Thoracic aorta (tissue), 2 donors: ENCODE measurements around the gene PTGDR2. TPM values are rescaled to one million over a fixed set of nuclear protein-coding genes. Genes with fewer than 3 reads are reported as not detected.

Experiments used
- ATAC-seq: fragments of 150-250 bp; one replicate; pipeline ENCODE4 v1.8.0; 2017; ENCODE audit warnings: low read depth; ENCODE audit not compliant: insufficient number of reproducible peaks, low FRiP score
- DNase-seq: peaks from one replicate; pipeline ENCODE4 v3.0.0-alpha.2; 2020; ENCODE audit warnings: low spot score
- H3K27ac ChIP-seq, 2 donors: fragments of 200-600 bp; sonication (generic); 1 replicate in 1 of 2; 2 replicates in 1 of 2; pipeline ENCODE4 v1.5.1; 2016; ENCODE audit warnings: mild to moderate bottlenecking in 2 of 2, moderate library complexity in 2 of 2
- H3K27me3 ChIP-seq: fragments of 200-600 bp; sonication (generic); replicated peaks from 2 replicates; pipeline ENCODE4 v1.6.0; 2016; ENCODE audit warnings: mild to moderate bottlenecking; ENCODE audit not compliant: insufficient read depth
- H3K36me3 ChIP-seq: fragments of 200-600 bp; sonication (generic); one replicate; pipeline ENCODE4 v1.5.1; 2016
- H3K4me1 ChIP-seq, 2 donors: fragments of 200-600 bp; sonication (generic); 1 replicate in 1 of 2; 2 replicates in 1 of 2; pipeline versions ENCODE4 v1.5.1 to v1.6.0; 2016; ENCODE audit warnings: low read depth in 2 of 2, mild to moderate bottlenecking in 1 of 2; ENCODE audit not compliant: control insufficient read depth in 1 of 2
- H3K4me3 ChIP-seq: fragments of 200-600 bp; sonication (generic); 2 replicates; pipeline ENCODE4 v1.5.1; 2016; ENCODE audit warnings: mild to moderate bottlenecking
- H3K9me3 ChIP-seq: fragments of 200-600 bp; sonication (generic); 2 replicates; pipeline ENCODE4 v1.5.1; 2016
- total RNA-seq, 2 donors: library from RNA; depleted of rRNA; stranded (reverse); fragments of >200 nt; gene quantifications; one replicate each; pipeline versions ENCODE4 v1.1.0 to v1.2.3, GENCODE V29; 2016
- TF ChIP-seq, protein P1 (sequence below): fragments of 200-600 bp; sonication (generic); IDR thresholded peaks from one replicate; pipeline ENCODE4 v1.5.1; 2019; ENCODE audit warnings: antibody characterized with exemption

Gene PTGDR2
- total RNA-seq, 2 donors from 2014 or later: 0.21 to 0.68 TPM

DNA sequence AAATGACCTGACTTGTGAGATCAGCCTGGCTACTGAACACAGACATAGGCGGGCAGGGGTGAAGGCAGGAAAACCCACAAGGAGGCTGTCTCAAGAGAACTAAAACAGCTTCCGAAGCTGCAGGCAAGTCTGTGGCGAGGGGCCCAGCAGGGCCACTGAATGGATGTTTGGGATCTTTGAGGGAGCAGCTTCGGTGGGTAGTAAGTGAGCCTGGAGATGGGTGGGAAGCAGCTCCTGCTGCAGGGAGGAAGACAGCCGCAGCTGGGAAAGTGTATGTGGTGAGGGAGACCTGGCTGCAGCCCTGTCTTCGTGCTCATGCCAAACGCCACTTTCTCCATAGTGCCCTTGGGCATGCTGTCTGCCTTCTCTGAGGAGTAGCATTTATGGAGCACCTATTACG lies 10.4 kb downstream of the PTGDR2 start:
- H3K4me1 ChIP-seq: peaks cover 28 to 39% of the 10 kb centered on the region in 2 donors
- H3K27ac ChIP-seq: no peak overlapping the region
- DNase-seq (no peak), ATAC-seq (no peak)
- H3K36me3 ChIP-seq: peaks cover 14% of the 10 kb centered on the region
- no peaks in the 10 kb centered on the region for H3K27me3 ChIP-seq
- no peak overlapping the region for H3K4me3 ChIP-seq
- TF ChIP-seq, protein P1, sequence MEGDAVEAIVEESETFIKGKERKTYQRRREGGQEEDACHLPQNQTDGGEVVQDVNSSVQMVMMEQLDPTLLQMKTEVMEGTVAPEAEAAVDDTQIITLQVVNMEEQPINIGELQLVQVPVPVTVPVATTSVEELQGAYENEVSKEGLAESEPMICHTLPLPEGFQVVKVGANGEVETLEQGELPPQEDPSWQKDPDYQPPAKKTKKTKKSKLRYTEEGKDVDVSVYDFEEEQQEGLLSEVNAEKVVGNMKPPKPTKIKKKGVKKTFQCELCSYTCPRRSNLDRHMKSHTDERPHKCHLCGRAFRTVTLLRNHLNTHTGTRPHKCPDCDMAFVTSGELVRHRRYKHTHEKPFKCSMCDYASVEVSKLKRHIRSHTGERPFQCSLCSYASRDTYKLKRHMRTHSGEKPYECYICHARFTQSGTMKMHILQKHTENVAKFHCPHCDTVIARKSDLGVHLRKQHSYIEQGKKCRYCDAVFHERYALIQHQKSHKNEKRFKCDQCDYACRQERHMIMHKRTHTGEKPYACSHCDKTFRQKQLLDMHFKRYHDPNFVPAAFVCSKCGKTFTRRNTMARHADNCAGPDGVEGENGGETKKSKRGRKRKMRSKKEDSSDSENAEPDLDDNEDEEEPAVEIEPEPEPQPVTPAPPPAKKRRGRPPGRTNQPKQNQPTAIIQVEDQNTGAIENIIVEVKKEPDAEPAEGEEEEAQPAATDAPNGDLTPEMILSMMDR: no peak
- H3K9me3 ChIP-seq: no peaks in the 10 kb centered on the region

DNA sequence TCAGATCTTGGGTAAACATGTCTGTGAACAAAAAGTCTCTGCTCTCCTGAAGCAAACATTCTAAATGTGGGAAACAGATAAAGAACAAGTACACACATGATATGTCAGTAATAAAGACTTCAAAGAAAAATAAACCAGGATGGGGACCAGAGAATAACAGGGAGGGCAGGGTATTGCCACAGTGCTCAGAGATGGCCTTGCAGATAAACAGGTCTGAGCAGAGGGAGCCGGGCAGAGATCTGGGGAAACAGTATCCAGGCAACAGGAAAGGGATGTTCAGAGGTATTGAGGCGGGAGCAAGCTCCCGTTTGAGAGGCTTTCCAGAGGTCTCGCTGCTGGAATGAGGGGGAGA lies 10.9 kb downstream of the PTGDR2 start:
- no peaks in the 10 kb centered on the region for H3K9me3 ChIP-seq
- no peak overlapping the region for H3K27ac ChIP-seq
- peaks cover 10% of the 10 kb centered on the region for H3K36me3 ChIP-seq
- H3K4me3 ChIP-seq: no peak overlapping the region
- peaks cover 28 to 42% of the 10 kb centered on the region in 2 donors for H3K4me1 ChIP-seq
- H3K27me3 ChIP-seq: no peaks in the 10 kb centered on the region
- no peak for DNase-seq
- TF ChIP-seq, protein P1: no peak
- ATAC-seq: no peak

DNA sequence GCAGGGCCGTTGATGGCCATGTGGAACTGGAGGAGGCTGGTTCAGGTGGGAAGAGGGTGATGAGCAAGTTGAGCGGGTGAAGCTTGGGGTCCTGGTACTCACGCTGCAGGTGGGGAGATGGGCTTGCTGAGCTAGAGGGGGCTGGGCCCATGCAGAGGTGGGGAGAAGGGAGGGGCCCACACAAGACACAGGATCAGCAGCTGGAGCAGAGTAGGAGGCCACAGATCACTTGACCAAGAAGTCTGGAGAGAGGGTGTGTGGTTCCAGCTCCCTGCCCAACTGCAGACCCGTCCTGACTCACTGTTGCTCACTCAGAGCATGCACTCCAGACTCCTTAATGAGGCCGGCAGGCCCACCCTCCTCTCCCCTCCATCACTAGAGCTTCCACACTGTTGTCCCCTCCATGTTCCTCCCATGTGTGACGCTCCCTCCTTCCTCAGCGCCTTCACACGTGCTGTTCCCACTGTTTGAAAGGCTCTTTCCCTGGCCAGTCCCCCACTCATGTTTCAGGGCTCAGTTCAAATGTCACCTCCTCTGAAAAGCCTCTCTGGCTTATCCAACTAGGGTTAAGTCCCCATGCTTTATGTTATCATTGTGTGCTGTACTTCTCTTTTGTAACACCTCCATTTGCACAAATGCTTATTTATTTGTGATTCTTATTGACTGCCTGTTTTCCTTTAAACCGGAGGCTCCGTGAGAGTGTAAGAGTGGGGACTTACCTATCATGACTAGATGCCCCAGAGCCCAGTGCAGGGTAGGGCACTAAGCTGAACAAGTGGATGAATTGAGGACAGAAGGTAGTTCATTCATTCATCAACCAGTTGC lies 11.5 kb downstream of the PTGDR2 start:
- TF ChIP-seq, protein P1: no peak
- peak overlapping the region; percentile 76 for H3K4me3 ChIP-seq

DNA sequence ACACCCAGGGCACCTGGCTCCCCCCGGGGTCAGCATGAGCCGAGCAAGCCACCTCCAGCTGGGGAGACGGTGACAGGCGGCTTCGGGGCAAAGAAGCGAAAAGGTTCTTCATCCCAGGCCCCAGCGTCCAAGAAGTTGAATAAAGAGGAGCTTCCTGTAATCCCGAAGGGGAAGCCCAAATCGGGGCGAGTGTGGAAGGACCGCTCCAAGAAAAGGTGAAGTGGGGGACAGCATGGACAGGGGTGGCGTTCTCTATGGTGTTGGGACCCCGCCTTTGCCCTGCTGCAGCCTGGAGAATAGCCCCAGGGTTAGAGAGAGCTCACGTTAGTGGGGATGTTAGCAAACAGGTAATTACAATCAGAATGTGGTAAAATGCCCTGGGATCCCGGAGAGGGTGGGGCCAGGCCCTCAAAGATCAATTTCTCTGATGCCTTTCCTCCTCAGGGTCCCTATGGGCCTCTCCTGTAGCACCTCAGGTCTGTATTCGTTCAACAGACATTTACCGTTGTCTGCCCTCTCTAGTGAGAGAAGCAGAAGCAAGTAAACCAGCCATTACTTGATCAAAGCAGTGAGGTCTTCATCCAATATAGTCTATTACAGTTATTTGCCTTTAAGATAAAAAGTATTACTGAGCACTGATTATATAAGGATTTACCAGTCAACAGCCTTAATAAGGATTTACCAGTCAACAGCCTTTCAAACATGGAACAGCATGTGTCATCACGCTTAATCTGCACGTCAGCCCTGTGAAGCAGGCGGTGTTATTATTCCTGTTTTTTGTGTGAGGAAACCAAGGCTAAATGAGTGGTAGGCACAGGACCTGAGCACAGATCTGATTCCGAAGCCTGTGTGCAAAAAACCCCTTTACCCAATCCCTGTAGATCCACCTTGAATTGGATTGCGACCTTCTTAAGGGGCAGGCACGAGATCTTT lies 12.8 kb downstream of the PTGDR2 start:
- ATAC-seq (no peak), DNase-seq (no peak)
- peak overlapping the region; percentile 76 for H3K4me3 ChIP-seq
- peak overlapping the region; percentile 47 to 80 for H3K27ac ChIP-seq
- H3K9me3 ChIP-seq: no peaks in the 10 kb centered on the region
- H3K4me1 ChIP-seq: peaks cover 28 to 42% of the 10 kb centered on the region in 2 donors
- H3K36me3 ChIP-seq: no peaks in the 10 kb centered on the region
- TF ChIP-seq, protein P1: no peak
- H3K27me3 ChIP-seq: no peaks in the 10 kb centered on the region

More for the DNA sequence above, 11.5 kb downstream of the PTGDR2 start:
- ATAC-seq (no peak), DNase-seq (no peak)
- H3K4me1 ChIP-seq: peaks cover 28 to 42% of the 10 kb centered on the region in 2 donors
- H3K27me3 ChIP-seq: no peaks in the 10 kb centered on the region
- H3K9me3 ChIP-seq: no peaks in the 10 kb centered on the region
- peaks cover 7% of the 10 kb centered on the region for H3K36me3 ChIP-seq
- no peak overlapping the region for H3K27ac ChIP-seq
